HepG2 (cell line): ENCODE data around the gene XPOT. TPM values are rescaled to one million over a fixed set of nuclear protein-coding genes. Genes with fewer than 3 reads are reported as not detected.

ENCODE experiments used
- CREB1 ChIP-seq, 2 experiments: fragments of 450-650 bp in 1 of 2; IDR thresholded peaks; 2 replicates each; pipeline ENCODE4 v1.6.1; 2016 to 2017; ENCODE audit warnings: control low read depth in 1 of 2, mild to moderate bottlenecking in 1 of 2, missing compliant biosample characterization in 1 of 2, missing genetic modification characterization in 1 of 2
- DRAP1 ChIP-seq: IDR thresholded peaks from 2 replicates; pipeline ENCODE4 v1.6.1; 2016; ENCODE audit warnings: missing genetic modification reagents, missing compliant biosample characterization
- ERF ChIP-seq: IDR thresholded peaks from 2 replicates; pipeline ENCODE4 v1.6.1; 2018; ENCODE audit warnings: missing biosample characterization, missing genetic modification reagents
- FIP1L1 ChIP-seq: fragments of 200-400 bp; formaldehyde crosslinking; IDR thresholded peaks from 2 replicates; pipeline ENCODE4 v1.6.1; 2018; ENCODE audit warnings: low read depth, mild to moderate bottlenecking, low read length, moderate library complexity, borderline replicate concordance; ENCODE audit not compliant: insufficient read depth
- HDAC1 ChIP-seq: sonication (generic); formaldehyde crosslinking; IDR thresholded peaks from 2 replicates; pipeline ENCODE4 v1.5.1; 2020; ENCODE audit warnings: mild to moderate bottlenecking, missing genetic modification reagents
- KDM5B ChIP-seq: sonication (generic); formaldehyde crosslinking; IDR thresholded peaks from 2 replicates; pipeline ENCODE4 v1.4.0; 2020; ENCODE audit warnings: missing genetic modification reagents, mild to moderate bottlenecking, borderline replicate concordance
- KMT2B ChIP-seq: IDR thresholded peaks from 2 replicates; pipeline ENCODE4 v1.6.1; 2016; ENCODE audit warnings: missing genetic modification reagents, missing compliant biosample characterization
- MAFF ChIP-seq: IDR thresholded peaks from 2 replicates; pipeline ENCODE4 v1.6.1; 2011; ENCODE audit warnings: low read depth, low read length, improper control_type of control experiment
- MXD1 ChIP-seq: sonication (generic); formaldehyde crosslinking; IDR thresholded peaks from 2 replicates; pipeline ENCODE4 v1.4.0; 2020; ENCODE audit warnings: mild to moderate bottlenecking, missing genetic modification reagents
- RBAK ChIP-seq: sonication (generic); formaldehyde crosslinking; IDR thresholded peaks from 2 replicates; pipeline ENCODE4 v1.5.1; 2020; ENCODE audit warnings: mild to moderate bottlenecking, missing genetic modification reagents
- SIN3A ChIP-seq: IDR thresholded peaks from 2 replicates; pipeline ENCODE4 v1.6.1; 2011; ENCODE audit warnings: low read depth, mild to moderate bottlenecking, control low read depth, low read length, borderline replicate concordance
- SKI ChIP-seq: fragments of 450-650 bp; IDR thresholded peaks from one replicate; pipeline ENCODE4 v1.6.1; 2018; ENCODE audit warnings: mild to moderate bottlenecking; ENCODE audit not compliant: partially characterized antibody
- SMAD3 ChIP-seq: sonication (generic); formaldehyde crosslinking; IDR thresholded peaks from 2 replicates; pipeline ENCODE4 v1.4.0; 2020; ENCODE audit warnings: missing genetic modification reagents
- SOX5 ChIP-seq: IDR thresholded peaks from 2 replicates; pipeline ENCODE4 v1.6.1; 2016; ENCODE audit warnings: borderline replicate concordance
- ZBTB20 ChIP-seq: sonication (generic); formaldehyde crosslinking; IDR thresholded peaks from 2 replicates; pipeline ENCODE4 v1.8.1; 2023; ENCODE audit warnings: missing genetic modification reagents, low read depth, mild to moderate bottlenecking, borderline replicate concordance
- ZBTB40 ChIP-seq, 2 experiments: fragments of 450-650 bp in 1 of 2; sonication (generic) in 1 of 2; formaldehyde crosslinking in 1 of 2; IDR thresholded peaks; 2 replicates each; pipeline versions ENCODE4 v1.6.1 to v1.8.0; 2016 to 2022; ENCODE audit warnings: antibody characterized with exemption in 1 of 2, mild to moderate bottlenecking in 1 of 2, missing genetic modification reagents in 1 of 2
- ZNF264 ChIP-seq: sonication (generic); formaldehyde crosslinking; IDR thresholded peaks from 2 replicates; pipeline ENCODE4 v1.4.0; 2020; ENCODE audit warnings: missing genetic modification reagents
- ZNF766 ChIP-seq: sonication (generic); formaldehyde crosslinking; IDR thresholded peaks from 2 replicates; pipeline ENCODE4 v1.5.0; 2020; ENCODE audit warnings: missing genetic modification reagents, borderline replicate concordance
- ZNF883 ChIP-seq: sonication (generic); formaldehyde crosslinking; IDR thresholded peaks from 2 replicates; pipeline ENCODE4 v1.5.1; 2020; ENCODE audit warnings: mild to moderate bottlenecking, missing genetic modification reagents; ENCODE audit errors: not compliant biosample characterization
- polyA plus RNA-seq, 8 experiments: library from polyadenylated mRNA; depleted of rRNA in 3 of 8; stranded (reverse) in 7 of 8; unstranded in 1 of 8; fragments of >200 nt; fragmentation: Illumina TruSeq in 4 of 8; extraction: Trizol in 4 of 8; gene quantifications; 2 replicates each; pipeline versions ENCODE4 v1.2.1 to v1.2.3, GENCODE V29; 2011 to 2016; ENCODE audit warnings: low read depth in 4 of 8, missing spikeins in 1 of 8, mixed read lengths in 1 of 8; ENCODE audit not compliant: insufficient read depth in 1 of 8
- total RNA-seq, 5 experiments: library from RNA; depleted of rRNA; stranded (reverse); fragments of >200 nt; fragmentation: Illumina TruSeq; extraction: Trizol; gene quantifications; 2 replicates each; pipeline ENCODE4 v1.2.3, GENCODE V29; 2016; ENCODE audit warnings: low read depth in 1 of 5

Gene XPOT
- total and polyA plus RNA-seq, 2 of the 13 experiments (the other 11 are each of a cell fraction or from before 2014, with no cell fraction given): 93.8 to 102 TPM

- TF ChIP-seq ZNF883 (peak; percentile 4), ERF (CRISPR knock-in tag) (peak; percentile 69; the same call in 1 of the 2 replicates), KDM5B (CRISPR knock-in tag) (0 out of 2 replicates have a peak, but pooled peaks have one; percentile 19), DRAP1 (peak; percentile 66), ZNF264 (CRISPR knock-in tag) (0 out of 2 replicates have a peak, but pooled peaks have one; percentile 34), RBAK (CRISPR knock-in tag) (no peak), FIP1L1 (no peak), SMAD3 (CRISPR knock-in tag) (peak; percentile 55), CREB1 (IDR thresholded peaks at IDR 0.05) (peak; percentile 76), CREB1 (CRISPR knock-in tag; IDR thresholded peaks at IDR 0.05) (no peak; the same call in 1 of the 2 replicates), SIN3A (peak; percentile 89; the same call in 1 of the 2 replicates), KMT2B (CRISPR knock-in tag) (peak; percentile 80), MXD1 (peak; percentile 11; the same call in 1 of the 2 replicates), SKI (peak; percentile 82), HDAC1 (CRISPR knock-in tag) (peak; percentile 46), ZNF766 (CRISPR knock-in tag) (no peak), ZBTB40 (IDR thresholded peaks at IDR 0.05) (no peak), ZBTB40 (CRISPR knock-in tag; IDR thresholded peaks at IDR 0.05) (peak; percentile 17; the same call in 1 of the 2 replicates), SOX5 (CRISPR knock-in tag) (peak; percentile 34; the same call in 1 of the 2 replicates), ZBTB20 (CRISPR knock-in tag) (no peak), MAFF (peak; percentile 33; the same call in 1 of the 2 replicates)
Measured at GRCh38 chr12:64403707-64404469, at the start of gene XPOT (continued).
